GM21381 (cell line): ENCODE results near the gene NOX3.

Experiments used
- ATAC-seq: cut with Tn5 transposase; IDR thresholded peaks from one replicate; pipeline ENCODE4 v1.9.1; 2021; ENCODE audit warnings: mild to moderate bottlenecking, moderate library complexity; ENCODE audit not compliant: unreplicated experiment

Gene NOX3

DNA sequence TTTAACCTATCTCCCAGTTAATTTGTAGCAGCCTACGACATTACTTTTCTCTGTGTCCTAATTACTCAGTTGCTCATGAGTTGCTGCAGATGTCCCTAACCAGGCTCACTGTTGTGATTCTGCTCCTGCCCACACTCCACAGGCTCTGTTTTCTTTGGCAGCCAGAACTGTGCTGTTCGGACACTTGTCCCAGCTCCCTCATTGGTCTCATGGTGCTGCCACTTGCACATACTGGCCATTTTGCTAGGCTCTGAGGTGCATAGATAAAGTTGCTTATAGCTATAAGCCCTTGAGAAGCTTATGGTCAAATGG, 55.0 kb downstream of the NOX3 start:
- no peak for ATAC-seq

DNA sequence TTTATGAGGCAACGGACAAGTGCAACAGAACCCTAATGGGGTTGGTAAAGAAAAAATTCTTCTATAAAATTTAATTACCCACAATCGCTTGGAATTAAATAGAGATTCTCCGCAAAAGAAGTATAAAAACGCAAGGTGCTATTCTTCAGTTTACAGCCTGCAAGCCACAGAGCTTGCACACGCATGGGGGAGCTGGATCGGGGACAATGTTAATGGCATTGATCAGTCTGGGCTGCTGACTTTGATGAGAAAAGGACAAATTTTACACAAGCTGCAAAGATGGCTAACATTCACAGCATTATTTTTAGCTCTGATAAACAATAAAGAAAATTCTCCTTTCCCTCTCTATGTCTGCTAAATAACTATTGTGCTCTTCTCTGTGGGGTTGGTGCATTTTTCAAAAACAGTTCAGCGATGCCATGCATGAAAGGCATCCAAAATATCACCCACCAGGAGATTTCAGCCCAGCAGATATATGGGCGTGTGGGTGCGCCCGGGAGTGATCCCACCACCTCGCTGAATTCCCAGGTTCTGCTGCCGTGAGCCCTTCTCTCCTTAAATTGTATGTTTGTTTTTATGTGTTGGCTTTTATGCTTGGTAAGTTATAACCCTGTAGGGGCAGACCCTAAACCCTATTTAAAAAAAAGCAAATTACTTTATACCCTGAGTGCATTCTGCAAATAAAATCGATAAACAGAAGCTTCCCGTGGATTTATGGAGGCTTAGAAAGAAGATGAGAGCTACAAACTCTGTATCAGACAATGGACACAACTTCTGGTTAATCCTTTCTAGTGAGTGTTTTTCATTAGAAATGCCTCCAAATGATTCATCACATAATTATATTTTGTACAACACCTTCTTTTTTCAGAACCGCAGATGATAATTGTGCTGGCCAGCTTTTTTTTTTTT, 55.6 kb downstream of the NOX3 start:
- ATAC-seq: no peak

DNA sequence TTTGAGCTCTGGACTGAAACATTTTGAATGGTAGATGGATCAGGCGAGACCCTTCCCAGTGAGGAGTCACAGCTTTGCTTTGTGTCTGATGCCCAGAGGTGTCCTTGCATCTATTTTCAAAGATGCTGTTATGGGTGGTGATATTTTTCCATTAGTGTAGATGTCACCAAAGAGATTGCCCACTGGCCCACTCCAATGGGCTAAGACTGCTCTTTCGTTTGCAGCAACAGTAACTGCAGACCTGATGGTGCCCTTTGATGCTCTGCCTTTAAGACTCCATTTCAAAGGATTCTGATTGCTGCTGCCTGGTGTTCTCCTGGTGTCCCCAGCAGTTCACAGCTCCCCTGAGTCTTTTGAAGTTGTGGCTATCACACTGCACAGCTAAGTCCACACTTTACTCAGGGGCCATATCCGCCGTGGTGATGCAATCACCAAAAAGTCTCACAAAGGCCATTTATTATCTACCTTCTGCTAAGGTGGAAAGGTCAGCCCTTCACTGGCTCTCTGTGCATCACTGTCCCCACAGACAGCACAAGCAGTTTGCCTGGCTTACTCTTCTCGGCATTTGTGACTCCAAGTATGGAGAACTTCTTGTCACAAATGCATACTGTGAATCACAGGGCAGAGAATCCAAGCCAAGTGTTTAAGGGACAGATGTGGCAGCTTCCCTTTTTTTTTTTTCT, 56.4 kb downstream of the NOX3 start:
- ATAC-seq: no peak

DNA sequence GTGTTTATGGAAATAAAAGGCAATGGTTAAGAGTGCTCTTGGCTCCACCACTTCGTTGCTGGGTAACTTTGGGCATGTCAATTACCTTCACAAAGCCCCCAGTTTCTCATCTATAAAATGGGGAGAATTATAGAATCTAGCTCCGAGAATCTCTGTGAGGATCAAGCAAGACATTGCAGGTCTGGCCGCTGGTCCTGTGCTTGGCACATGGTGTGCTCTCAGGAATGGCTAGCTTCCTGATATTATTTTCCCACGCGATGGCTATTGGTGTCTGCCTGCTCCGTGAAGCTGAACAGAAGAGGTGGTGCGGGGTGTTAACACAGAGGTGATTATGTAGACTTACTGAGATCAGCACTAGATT, 57.0 kb downstream of the NOX3 start:
- no peak for ATAC-seq

DNA sequence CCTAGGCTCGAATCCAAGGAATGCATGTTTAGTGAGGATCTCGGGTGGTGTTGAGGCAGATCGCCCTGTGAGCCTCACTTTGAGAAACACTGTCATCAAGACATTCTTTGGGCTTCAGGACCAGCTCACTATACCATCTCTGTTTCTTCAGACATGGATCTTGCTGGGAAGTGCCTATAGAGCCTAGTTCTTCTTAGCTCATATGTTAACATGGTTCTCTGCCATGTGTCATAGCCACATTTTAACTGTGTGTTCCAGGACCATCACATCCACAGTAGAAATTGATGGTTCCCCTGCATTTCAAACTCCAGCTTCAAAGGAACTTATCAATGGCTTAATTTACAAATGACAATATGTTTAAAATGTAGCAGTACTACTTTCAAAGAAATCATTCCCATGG, 57.4 kb downstream of the NOX3 start:
- no peak for ATAC-seq

DNA sequence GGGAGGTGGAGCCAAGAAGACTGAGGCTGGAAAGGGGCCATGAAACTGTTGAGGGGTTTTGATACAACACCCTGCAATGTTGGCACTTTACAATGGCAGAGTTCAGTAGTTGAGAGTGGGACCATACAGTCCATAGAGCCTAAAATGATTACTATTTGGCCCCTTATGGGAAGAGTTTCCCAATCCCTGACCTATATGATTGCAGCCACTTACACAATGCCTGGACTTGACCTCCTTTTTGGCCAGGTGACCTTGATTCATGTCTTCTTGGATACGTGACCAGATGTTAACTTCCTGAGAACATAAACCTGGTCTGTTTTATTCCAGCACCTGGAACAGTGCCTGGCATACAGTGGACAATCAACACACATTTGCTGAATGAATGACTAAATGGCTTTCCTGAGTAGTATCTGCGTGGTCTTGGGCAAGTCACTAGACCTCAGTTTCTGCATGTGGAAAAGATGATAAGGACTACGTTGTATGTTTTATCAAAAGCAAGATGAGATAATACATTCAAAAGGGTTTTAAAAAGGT, 58.4 kb downstream of the NOX3 start:
- no peak for ATAC-seq

DNA sequence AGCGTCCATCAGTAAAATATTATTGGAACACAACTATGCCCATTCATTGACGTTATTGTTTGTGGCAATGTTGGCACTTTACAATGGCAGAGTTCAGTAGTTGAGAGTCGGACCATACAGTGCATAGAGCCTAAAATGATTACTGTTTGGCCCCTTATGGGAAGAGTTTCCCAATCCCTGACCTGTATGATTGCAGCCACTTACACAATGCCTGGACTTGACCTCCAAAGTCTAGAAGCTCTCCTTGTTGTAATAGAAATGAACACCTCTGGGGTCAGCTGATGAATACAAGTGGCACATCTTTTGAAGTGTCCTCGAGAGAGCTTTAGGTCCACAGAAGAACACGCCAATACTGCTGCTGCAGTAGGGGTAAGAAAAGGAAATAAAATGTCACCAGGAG, 59.0 kb downstream of the NOX3 start:
- ATAC-seq: no peak

DNA sequence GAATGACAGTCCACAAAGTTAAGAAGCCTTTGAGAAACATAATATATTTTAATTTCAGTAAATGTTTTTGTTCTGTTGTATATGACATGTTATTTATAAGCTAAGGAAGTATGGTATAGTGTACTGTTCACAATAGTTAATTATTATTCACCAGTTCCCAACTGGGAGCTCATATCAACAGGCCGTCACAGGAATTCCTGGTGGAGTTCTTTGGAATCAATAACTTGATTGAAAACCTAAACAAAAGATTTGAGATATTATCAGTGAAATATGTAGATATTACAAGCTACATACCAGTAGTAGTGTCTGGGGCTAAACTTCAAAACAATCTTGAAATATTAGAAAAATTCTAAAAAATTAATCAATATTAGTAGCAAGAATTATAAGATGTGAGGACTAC, 60.3 kb downstream of the NOX3 start:
- no peak for ATAC-seq

DNA sequence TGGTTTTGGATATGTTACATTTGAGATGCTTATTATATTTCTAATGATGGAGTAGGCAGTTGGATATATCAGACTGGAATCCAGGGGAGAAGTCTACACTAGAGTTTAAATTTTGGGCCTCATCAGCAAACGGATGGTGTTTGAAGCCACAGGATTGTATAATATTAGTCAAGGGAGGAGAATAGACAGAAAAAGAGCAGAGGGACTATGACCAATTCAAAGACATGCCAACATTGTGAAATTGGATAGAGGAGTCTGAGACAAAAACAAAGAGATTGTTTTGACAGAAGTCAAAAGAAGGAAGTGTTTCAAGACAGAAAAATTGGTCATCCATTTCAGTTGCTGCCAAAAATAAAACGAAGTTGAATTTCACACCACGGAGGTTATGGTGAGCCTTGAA, 66.5 kb downstream of the NOX3 start:
- no peak for ATAC-seq

DNA sequence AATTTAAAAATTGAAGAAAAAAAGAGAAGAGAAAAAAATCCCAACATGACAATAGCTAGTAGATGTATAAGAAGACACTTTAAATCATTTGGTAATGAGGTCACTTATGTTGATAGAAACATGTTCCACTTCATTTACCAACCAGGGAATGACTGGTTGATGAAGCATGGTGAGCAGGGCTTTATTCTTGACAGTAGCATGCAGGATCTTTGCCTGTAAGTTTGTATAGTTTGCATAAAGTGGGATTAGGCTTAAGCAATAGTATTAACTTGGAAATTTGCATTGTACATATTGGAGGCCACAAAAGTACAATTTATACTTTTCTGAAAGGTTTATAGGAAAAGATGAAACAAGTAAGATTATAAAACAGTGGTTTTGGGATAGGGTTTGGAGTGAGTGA, 67.0 kb downstream of the NOX3 start:
- ATAC-seq: no peak

DNA sequence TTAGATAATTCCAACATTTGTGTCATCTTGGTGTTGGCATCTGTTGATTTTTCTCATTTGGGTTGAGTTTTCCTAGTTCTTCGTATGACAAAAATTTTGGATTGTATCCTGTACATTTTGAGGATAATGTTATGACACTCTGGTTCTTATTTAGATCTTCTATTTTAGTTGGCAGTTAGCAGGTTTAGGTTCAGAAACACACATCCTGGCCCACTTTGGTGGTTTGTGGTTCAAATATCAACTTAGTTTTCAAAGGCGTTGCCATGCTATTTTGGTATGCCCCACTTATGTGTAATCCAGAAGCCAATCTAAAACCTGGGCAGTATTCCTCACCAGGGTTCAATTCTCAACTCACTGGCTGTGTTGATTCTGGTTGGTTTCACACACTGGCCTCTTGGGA, 68.2 kb downstream of the NOX3 start:
- ATAC-seq: no peak

DNA sequence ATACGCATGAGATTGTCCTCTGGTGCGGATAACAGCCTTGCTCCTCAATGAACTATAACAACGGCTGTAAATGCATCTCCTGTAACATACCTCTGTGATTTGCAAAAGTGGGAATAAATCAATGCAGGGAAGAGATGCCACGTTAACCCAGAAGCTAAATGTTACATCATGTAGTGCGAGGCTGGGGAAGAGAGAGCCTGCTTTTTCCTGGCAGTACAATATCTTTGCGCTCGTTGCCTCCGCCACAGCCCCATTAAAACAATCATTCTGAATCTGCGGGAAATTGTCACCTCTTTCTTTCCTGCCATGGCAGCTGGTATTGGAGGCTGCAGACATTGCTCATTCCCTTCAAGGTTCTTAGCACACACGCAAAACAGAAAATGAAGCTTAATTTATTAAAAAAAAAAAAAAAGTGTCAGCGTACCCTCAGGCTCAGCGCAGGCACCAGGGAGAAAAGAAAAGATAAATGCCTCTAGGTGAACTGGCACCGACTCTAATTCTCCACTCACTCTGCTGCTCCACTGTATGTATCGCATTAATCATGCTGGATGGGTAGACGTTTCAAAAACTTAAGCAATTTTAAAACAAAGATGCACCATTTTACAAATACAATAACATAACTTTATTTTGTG, 71.2 kb downstream of the NOX3 start:
- no peak for ATAC-seq

DNA sequence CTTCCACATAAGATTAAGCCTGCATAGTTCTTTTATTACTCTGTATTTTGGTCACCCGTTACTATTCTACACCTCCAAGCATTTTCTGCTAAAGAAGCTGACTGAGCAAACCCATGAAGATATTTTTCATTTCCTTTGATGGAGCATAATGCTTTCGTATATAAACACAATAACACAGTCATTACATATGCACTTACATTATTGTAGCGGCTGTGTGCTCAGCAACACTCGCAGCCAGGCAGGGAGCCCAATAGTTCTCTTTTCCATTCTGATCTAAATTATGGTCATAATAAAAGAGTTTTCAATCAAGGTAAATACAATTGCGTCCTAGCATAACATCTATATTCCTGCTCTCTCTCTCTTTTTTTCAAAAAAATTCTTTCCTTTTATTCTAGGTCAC, 71.7 kb downstream of the NOX3 start:
- no peak for ATAC-seq

DNA sequence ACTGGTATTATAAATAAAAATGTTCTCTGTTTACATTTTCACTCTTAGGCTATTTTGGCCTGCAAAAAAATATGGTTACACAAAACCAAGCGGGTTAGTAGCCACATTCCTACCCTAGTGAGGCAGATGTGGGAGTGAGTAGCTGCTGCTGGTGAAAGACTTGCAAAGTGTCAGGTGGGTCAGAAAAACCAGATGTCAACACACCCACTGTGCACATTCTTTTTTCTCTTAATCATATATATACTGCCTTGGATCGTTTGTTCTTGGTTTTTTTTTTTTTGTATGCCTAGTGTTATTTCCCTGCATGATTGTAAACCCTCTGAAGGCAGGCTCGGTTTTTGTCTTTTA, 73.3 kb downstream of the NOX3 start:
- ATAC-seq: no peak

DNA sequence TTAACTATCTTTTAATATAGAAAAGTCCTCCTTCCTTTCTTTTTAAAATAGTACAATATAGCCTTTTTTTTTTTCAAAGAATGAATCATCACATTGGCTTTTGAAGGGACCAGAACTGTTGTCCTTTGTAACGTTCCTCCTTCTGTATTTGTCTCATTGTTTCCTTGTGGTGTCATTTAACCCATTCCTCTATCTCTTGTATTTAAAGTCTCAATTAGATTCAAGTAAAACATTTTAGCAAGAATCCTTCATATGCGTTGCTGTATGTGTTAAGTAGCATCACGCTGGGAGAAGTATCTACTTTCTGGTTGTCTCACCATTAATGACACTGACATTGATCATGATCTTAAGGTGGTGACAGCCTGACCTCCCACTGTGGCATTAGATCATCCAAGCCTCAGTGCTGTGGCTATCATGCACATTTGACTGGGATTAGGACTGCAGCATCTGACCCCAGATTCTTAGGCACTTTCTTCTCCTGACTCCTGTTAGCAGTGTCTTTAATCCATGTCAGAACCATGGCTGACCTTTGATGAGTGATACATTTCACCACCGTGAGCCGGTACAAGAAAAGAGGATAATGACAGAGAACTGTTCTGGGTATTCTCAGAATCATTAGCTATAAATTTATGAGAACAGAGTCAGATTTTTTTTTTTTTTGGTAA, 73.8 kb downstream of the NOX3 start:
- ATAC-seq: no peak

DNA sequence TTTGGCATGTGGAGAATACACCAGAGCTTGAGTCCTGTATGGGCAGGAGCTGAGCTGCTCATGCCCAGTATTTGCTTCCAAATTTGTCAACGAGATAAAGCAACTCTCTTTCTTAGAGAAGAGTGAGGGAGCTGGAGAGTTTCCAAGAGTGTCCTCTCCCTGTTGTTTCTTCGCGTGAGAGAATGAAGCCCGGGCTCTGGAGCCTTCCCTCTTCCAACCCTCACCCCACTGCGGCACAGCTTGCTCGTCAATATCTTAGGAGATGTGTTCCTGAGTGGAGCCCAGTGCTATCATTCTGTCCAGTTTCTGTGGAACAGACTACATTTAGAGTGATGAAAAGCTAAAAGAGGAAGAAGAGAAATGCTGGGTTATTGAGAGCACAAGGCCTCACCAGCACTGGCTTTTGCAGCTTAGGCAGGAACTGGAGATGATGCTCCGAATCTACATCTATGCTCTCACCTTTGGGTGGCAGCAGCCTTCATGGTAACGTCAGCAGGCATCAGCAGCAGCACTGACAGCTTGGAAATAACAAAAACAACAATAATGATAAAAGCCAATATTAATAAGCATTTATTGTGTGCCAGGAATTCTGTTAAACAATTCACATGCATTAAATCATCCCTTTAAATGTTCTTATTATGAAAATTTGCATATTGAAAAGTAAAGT, 74.8 kb downstream of the NOX3 start:
- ATAC-seq: no peak

DNA sequence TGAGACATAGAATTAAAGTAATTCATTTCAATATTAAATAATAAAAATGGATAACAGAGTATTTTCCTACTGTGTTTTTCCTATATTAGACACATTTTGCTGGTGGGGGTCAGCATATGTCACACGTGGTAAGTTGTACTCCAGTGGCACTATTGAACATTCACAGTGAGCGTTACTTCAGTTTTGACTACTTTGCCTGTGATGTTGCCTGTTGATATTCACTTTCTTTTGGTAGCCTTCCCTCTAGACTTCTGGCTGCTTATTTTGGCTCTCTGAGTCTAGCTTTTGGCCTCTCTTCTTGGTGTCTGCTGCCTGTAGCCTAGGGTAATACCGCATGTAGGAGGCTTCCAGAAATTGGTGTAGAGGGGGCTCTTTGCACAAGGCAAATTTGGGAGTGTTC, 76.9 kb downstream of the NOX3 start:
- ATAC-seq: no peak

DNA sequence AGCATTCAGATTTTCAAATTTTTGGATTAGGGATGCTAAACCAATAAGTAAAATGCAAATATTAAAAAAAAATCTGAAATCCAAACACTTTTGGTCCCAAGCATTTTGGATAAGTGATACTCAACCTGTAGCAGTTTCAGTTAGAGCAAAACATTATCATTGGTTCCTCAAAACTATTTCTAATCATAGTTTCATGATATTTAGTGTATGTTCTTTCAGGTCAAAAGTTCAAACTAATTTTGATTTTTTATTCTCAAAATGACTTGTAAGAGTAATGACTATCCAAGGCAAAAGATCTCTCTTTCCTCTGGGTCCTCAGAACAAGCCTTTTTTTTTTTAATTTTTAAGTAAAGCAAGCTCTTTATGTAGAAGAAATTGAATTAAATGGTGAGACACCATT, 77.4 kb downstream of the NOX3 start:
- no peak for ATAC-seq

DNA sequence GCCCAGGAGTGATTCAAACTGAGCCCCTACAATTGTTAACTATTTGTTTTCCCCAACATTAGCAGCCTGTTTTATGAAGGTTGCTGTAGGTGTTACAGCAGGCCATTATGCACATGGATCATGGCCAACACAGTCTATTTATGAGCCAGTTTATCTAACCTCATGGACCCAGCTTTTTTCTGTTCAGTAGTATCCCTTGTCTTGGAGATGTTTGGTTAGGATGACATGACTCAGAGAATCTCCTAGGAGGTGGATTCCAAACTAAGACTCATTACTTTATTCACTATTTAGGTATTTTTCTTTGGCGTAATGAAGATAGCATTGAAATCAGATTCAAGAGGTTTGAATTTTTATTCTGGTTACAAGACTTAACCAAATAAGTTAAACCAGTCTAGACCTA, 78.6 kb downstream of the NOX3 start:
- ATAC-seq: no peak

DNA sequence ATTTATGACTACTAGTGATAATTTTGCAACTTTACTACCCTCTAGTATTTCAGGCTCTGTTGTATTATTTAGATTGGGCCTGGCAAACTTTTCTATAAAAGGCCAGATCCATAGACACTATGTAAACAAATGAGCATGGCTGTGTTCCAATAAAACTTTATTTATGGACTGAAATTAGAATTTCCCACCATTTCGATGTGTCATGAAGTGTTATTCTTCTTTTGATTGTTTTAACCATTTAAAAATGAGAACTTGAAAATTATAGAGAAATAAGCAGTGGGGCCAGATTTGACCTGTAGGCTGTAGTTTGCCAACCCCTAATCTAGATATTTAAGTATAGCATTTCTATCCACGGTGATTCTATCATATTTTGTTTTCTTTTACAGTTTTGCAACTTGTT, 79.8 kb downstream of the NOX3 start:
- no peak for ATAC-seq

DNA sequence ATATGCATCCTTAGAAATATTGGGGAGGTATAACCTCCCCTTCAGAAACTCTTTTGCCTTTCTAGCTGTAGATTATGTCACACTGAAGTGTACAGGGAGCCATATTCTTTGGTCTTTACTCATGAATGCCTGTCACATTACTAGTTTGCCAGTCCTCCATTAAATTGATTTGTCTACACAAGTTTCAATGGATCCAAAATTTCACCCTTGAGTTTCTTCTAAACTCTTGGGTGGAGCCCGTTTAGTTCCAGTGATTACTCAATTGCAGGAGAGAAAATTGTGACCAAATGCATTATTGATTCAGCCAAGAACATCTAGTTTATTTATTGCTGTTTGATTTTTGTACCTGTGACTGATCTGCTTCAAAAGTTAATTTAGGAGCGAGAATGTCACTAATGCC, 81.0 kb downstream of the NOX3 start:
- no peak for ATAC-seq
